ENCODE data around the gene CGB7.
"Not testable (repeated sequence)": the region's sequence is repeated elsewhere in the genome, so short reads cannot be mapped to it uniquely, and the experiment has no call there.

CGB7 gene

GRCh38 chr19:49057636-49058234 is at the start of gene CGB7:
Gene CGB7, minus strand, starts transcription at chr19:49057749. Its CDS starts 2,374 bp downstream, at chr19:49055375.
- DNase-seq, result peak; percentile 66

- DNase-seq, result peak; percentile 75
These were observed 49.1 kb upstream of the CGB7 start for GRCh38 chr19:49106648-49107135.

- DNase-seq, result no peak
These were observed 46.8 kb upstream of the CGB7 start for GRCh38 chr19:49104229-49104864.

GRCh38 chr19:49103331-49104085 is 46.0 kb upstream of the CGB7 start:
- no peak for DNase-seq

- DNase-seq, result no peak
These were observed 44.8 kb upstream of the CGB7 start for GRCh38 chr19:49102303-49102702.

- no peak for DNase-seq
These were observed 43.6 kb upstream of the CGB7 start for GRCh38 chr19:49101160-49101559.

GRCh38 chr19:49098795-49099194 is 41.2 kb upstream of the CGB7 start:
- DNase-seq, result no peak

- DNase-seq, result peak; percentile 73
These were observed 40.1 kb upstream of the CGB7 start for GRCh38 chr19:49097453-49098288.

- no peak for DNase-seq
These were observed 37.2 kb upstream of the CGB7 start for GRCh38 chr19:49094505-49095482.

- DNase-seq, result no peak
These were observed 35.1 kb upstream of the CGB7 start for GRCh38 chr19:49092686-49093085.

- no peak for DNase-seq
These were observed 34.0 kb upstream of the CGB7 start for GRCh38 chr19:49091391-49092038.

GRCh38 chr19:49086296-49086695 is 28.7 kb upstream of the CGB7 start:
- DNase-seq, result no peak

GRCh38 chr19:49085868-49086232 is 28.3 kb upstream of the CGB7 start:
- no peak for DNase-seq

GRCh38 chr19:49085020-49085867 is 27.7 kb upstream of the CGB7 start, which contains the start of gene SNRNP70:
Gene SNRNP70, plus strand, starts transcription at chr19:49085451. Its CDS starts 964 bp downstream, at chr19:49086415.
- DNase-seq, result peak; percentile 100

- DNase-seq, result no peak
These were observed 26.9 kb upstream of the CGB7 start for GRCh38 chr19:49084206-49085019.

- DNase-seq, result no peak
These were observed 23.7 kb upstream of the CGB7 start for GRCh38 chr19:49081273-49081672.

- DNase-seq, result no peak
These were observed 22.8 kb upstream of the CGB7 start for GRCh38 chr19:49080392-49080791.

- DNase-seq, result not testable (repeated sequence)
These were observed 17.3 kb upstream of the CGB7 start for GRCh38 chr19:49074869-49075268.
